Loucy (cell line): Measurements from ENCODE around the gene TGFB2.

Experiments
- CTCF ChIP-seq: fragments of 200-600 bp; sonication (generic); conservative IDR thresholded peaks from 2 replicates; pipeline ENCODE4 v1.5.1; 2014; ENCODE audit warnings: mild to moderate bottlenecking, antibody characterized with exemption, low read length
- EZH2phosphoT487 ChIP-seq: fragments of 200-600 bp; IDR thresholded peaks from 2 replicates; pipeline ENCODE4 v1.6.1; 2018; ENCODE audit warnings: antibody characterized with exemption, mild to moderate bottlenecking, moderate library complexity, borderline replicate concordance

- TF ChIP-seq CTCF (no peak), EZH2phosphoT487 (no peak)
These were observed at the start of gene TGFB2 for GRCh38 chr1:218344814-218345672.
